ENCODE measurements around the gene CCL20. TPM values are rescaled to one million over a fixed set of nuclear protein-coding genes. Genes with fewer than 3 reads are reported as not detected.

CCL20 gene, protein sequence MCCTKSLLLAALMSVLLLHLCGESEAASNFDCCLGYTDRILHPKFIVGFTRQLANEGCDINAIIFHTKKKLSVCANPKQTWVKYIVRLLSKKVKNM
- under 1 TPM; 0.55 to 0.81 TPM for total RNA-seq
- polyA plus RNA-seq (ENCODE audit: insufficient read depth, low read depth, low replicate concordance), result 0.99 TPM
- long read RNA-seq, donor 1, result 0 reads
- long read RNA-seq, donor 2, partial matches to known transcripts, result 0 of 1 reads
- long read RNA-seq, donor 2, other reads (novel, unspliced or antisense), result 0 of 1 reads

DNA sequence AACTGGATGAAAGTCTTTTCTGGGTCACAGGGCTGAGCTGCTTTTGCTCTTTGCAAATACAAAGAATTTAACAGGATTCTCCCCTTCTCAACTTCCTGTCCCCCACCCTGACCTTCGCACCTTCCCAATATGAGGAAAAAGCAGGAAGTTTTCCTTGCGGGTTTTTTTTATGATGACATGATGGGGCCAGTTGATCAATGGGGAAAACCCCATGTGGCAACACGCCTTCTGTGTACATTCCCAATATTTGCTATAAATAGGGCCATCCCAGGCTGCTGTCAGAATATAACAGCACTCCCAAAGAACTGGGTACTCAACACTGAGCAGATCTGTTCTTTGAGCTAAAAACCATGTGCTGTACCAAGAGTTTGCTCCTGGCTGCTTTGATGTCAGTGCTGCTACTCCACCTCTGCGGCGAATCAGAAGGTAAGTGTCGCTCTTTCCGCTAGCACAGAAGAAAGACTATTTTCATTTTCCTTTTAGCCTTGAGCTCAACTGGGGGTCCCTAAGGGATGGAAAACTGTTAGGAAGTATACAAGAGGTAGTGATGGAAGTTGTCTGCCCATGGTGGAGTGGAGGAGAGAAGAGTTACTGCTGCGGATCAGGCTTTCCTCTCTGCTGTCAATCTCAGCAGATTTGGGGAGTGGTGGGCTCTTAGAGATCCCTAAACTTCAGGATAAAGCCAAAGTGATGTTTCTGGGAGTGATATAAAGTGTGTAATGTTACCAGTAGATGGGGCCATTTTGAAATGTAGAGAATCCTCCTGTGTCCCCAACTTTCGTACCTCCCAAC is at the start of gene CCL20:
Gene CCL20 (plus strand): TSS at position 281 of the 792 bp plus-strand sequence. CDS start 70 bp downstream, at position 351.
- Histone ChIP-seq H3K4me3 (no peak within 1 kb of the TSS), H3K4me1 (no peaks in the 10 kb centered on the region), H3K9me3 (no peaks in the 10 kb centered on the region), H3K27ac (no peak within 1 kb of the TSS), H3K27me3 (no peaks in the 10 kb centered on the region), H3K36me3 (ENCODE audit: low read depth, missing control alignments) (no peaks in the 10 kb centered on the region)
- TF ChIP-seq, protein P1, sequence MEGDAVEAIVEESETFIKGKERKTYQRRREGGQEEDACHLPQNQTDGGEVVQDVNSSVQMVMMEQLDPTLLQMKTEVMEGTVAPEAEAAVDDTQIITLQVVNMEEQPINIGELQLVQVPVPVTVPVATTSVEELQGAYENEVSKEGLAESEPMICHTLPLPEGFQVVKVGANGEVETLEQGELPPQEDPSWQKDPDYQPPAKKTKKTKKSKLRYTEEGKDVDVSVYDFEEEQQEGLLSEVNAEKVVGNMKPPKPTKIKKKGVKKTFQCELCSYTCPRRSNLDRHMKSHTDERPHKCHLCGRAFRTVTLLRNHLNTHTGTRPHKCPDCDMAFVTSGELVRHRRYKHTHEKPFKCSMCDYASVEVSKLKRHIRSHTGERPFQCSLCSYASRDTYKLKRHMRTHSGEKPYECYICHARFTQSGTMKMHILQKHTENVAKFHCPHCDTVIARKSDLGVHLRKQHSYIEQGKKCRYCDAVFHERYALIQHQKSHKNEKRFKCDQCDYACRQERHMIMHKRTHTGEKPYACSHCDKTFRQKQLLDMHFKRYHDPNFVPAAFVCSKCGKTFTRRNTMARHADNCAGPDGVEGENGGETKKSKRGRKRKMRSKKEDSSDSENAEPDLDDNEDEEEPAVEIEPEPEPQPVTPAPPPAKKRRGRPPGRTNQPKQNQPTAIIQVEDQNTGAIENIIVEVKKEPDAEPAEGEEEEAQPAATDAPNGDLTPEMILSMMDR (IDR thresholded peaks at IDR 0.05), result no peak
- no peak for TF ChIP-seq POLR2A (IDR thresholded peaks at IDR 0.05)
- 89 to 94% methylated on average over 9 of the region's 9 CpGs for WGBS, 2 donors
- no peak for DNase-seq
- intact Hi-C loops (cut with DNase I; ENCODE audit: low total_unique reads), result no loop called here

DNA sequence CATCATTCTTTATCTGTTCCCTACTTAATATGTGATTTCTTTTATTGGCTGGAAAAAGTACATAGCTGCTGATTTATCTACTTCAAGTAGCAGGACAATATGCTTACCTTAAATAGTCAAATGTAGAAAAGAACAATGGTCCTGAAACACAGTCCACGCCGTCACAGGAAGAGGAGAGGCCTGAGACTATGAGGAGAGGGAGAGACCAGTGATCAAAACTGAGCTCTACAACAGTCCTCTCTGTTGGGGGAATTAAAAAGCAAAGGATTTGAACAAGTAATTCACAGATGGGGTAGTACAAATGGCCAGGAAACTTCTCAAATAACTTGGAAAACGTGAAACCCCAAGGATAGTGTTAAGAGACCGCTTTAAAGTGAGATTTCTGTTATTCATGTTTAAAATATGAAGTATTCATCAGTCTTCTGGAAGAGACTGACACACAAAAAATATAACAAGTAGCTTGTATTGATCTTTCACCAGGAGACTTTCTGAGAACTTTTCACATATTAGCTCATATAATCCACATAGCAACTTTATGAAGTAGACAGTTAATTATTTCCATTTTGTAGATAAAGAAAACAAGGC is 47.8 kb upstream of the CCL20 start:
- intact Hi-C loops (cut with DNase I; ENCODE audit: low total_unique reads), result no loop called here
- DNase-seq, result no peak
- no peaks in the 10 kb centered on the region for H3K9me3 ChIP-seq
- H3K4me3 ChIP-seq, result no peak overlapping the region
- no peak overlapping the region for H3K27ac ChIP-seq
- 48 to 50% methylated on average over 4 of the region's 4 CpGs for WGBS, 2 donors
- no peaks in the 10 kb centered on the region for H3K36me3 ChIP-seq (ENCODE audit: low read depth, missing control alignments)
- H3K4me1 ChIP-seq, result no peaks in the 10 kb centered on the region
- H3K27me3 ChIP-seq, result no peaks in the 10 kb centered on the region
- no peak for TF ChIP-seq POLR2A (IDR thresholded peaks at IDR 0.05)
- TF ChIP-seq, protein P1 (IDR thresholded peaks at IDR 0.05), result no peak

DNA sequence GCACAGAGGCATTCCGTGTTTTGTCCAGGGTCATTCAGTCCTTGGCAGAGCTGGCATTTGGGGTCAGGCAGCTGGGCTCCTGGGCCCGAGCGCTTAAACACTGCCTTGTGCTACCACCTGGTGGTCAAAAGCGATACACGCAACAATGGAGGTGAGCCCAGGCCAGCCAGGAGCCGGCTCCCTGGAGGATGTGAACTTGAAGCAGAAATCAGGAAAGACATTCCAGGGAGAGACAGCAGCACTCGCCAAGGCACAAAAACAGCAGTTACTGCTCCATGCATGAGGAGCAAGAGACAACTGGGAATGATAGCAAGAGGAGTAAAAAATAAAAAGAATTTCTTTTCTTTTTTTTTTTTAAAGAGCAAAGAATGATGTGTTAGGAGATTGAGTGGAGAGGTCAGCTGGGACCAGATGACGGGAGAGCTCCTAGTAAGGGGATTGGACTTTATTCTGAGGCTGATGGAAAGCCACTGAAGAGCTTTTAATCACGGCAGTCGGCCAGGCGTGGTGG is 47.2 kb upstream of the CCL20 start:
- Histone ChIP-seq H3K27me3 (no peaks in the 10 kb centered on the region), H3K9me3 (no peaks in the 10 kb centered on the region), H3K36me3 (ENCODE audit: low read depth, missing control alignments) (no peaks in the 10 kb centered on the region), H3K27ac (no peak overlapping the region), H3K4me1 (no peaks in the 10 kb centered on the region), H3K4me3 (no peak overlapping the region)
- intact Hi-C loops (cut with DNase I; ENCODE audit: low total_unique reads), result no loop called here
- TF ChIP-seq, protein P1 (IDR thresholded peaks at IDR 0.05), result peak; percentile 77 to 85 (median 83)
- no peak for TF ChIP-seq POLR2A (IDR thresholded peaks at IDR 0.05)
- DNase-seq, result peak; percentile 90
- WGBS, 2 donors, result 33 to 35% methylated on average over 11 of the region's 11 CpGs

DNA sequence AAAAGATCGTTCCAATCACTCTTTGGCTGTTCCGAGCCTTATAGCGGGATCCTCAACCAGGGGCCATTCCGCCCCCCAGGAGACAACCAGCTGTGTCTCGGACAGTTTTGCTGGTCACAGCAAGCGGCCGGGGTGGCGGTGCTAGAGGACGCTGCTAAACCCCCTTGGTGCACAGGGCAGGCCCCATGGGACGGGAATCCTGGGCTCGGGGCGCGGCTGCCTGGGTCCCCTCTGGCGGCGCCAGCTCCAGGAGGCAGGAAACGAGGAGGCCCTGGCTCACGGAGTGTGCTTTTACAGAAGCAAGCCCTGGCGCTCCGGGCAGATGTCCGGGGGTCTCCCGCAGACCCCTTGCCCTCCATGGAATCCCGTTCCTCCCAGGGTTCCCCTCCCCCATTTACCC is 45.8 kb upstream of the CCL20 start:
- no peaks in the 10 kb centered on the region for H3K9me3 ChIP-seq
- no peaks in the 10 kb centered on the region for H3K4me1 ChIP-seq
- TF ChIP-seq, protein P1 (IDR thresholded peaks at IDR 0.05), result no peak
- TF ChIP-seq POLR2A (IDR thresholded peaks at IDR 0.05), result no peak
- 23 to 82% methylated on average over 9 to 22 of the region's 22 CpGs for WGBS, 2 donors
- intact Hi-C loops (cut with DNase I; ENCODE audit: low total_unique reads), result no loop called here
- no peaks in the 10 kb centered on the region for H3K27me3 ChIP-seq
- H3K4me3 ChIP-seq, result peak overlapping the region; percentile 13 to 32
- H3K36me3 ChIP-seq (ENCODE audit: low read depth, missing control alignments), result no peaks in the 10 kb centered on the region
- no peak for DNase-seq
- no peak overlapping the region for H3K27ac ChIP-seq
